ENCODE measurements around the gene CARMIL1.
A peak's percentile ranks its signal among the peaks of the same experiment; 100 is the strongest.

Gene CARMIL1

GRCh38 chr6:25555188-25555587 lies 276.0 kb downstream of the CARMIL1 start:
- TF ChIP-seq CTCF (conservative IDR thresholded peaks at IDR 0.05; ENCODE audit: control insufficient read depth, insufficient read depth, low read depth, low read length) = no peak

GRCh38 chr6:25556516-25556915 lies 277.3 kb downstream of the CARMIL1 start:
- no peak overlapping the region for H3K4me3 ChIP-seq (ENCODE audit: control insufficient read depth, low read depth, low read length)
- peak; percentile 80 for DNase-seq (ENCODE audit: low read depth)
- peak; percentile 95 for TF ChIP-seq CTCF (conservative IDR thresholded peaks at IDR 0.05; ENCODE audit: control insufficient read depth, insufficient read depth, low read depth, low read length)

More at GRCh38 chr6:25555188-25555587, 276.0 kb downstream of the CARMIL1 start:
- H3K4me3 ChIP-seq (ENCODE audit: control insufficient read depth, low read depth, low read length) = no peak overlapping the region
- no peak for DNase-seq (ENCODE audit: low read depth)

- DNase-seq (ENCODE audit: low read depth) = no peak
- no peak overlapping the region for H3K4me3 ChIP-seq (ENCODE audit: control insufficient read depth, low read depth, low read length)
- no peak for TF ChIP-seq CTCF (conservative IDR thresholded peaks at IDR 0.05; ENCODE audit: control insufficient read depth, insufficient read depth, low read depth, low read length)
These were observed 279.1 kb downstream of the CARMIL1 start for GRCh38 chr6:25558155-25558817.

- TF ChIP-seq CTCF (conservative IDR thresholded peaks at IDR 0.05; ENCODE audit: control insufficient read depth, insufficient read depth, low read depth, low read length) = no peak
- no peak for DNase-seq (ENCODE audit: low read depth)
- H3K4me3 ChIP-seq (ENCODE audit: control insufficient read depth, low read depth, low read length) = no peak overlapping the region
These were observed 281.7 kb downstream of the CARMIL1 start for GRCh38 chr6:25560865-25561264.

- H3K4me3 ChIP-seq (ENCODE audit: control insufficient read depth, low read depth, low read length) = no peak overlapping the region
- DNase-seq (ENCODE audit: low read depth) = no peak
- no peak for TF ChIP-seq CTCF (conservative IDR thresholded peaks at IDR 0.05; ENCODE audit: control insufficient read depth, insufficient read depth, low read depth, low read length)
These were observed 285.8 kb downstream of the CARMIL1 start for GRCh38 chr6:25564943-25565342.

- no peak for TF ChIP-seq CTCF (conservative IDR thresholded peaks at IDR 0.05; ENCODE audit: control insufficient read depth, insufficient read depth, low read depth, low read length)
- H3K4me3 ChIP-seq (ENCODE audit: control insufficient read depth, low read depth, low read length) = no peak overlapping the region
- DNase-seq (ENCODE audit: low read depth) = no peak
These were observed 291.4 kb downstream of the CARMIL1 start for GRCh38 chr6:25570578-25570977.

GRCh38 chr6:25576919-25577318 lies 297.7 kb downstream of the CARMIL1 start:
- no peak overlapping the region for H3K4me3 ChIP-seq (ENCODE audit: control insufficient read depth, low read depth, low read length)
- no peak for TF ChIP-seq CTCF (conservative IDR thresholded peaks at IDR 0.05; ENCODE audit: control insufficient read depth, insufficient read depth, low read depth, low read length)
- no peak for DNase-seq (ENCODE audit: low read depth)

Measured in fibroblast of mammary gland (primary cell).